SK-N-SH (cell line): ENCODE measurements around the gene CTBP1.

Experiments used
- CHD2 ChIP-seq: fragments of 150-350 bp; IDR thresholded peaks from 2 replicates; pipeline ENCODE4 v1.6.1; 2018; ENCODE audit warnings: low read length; ENCODE audit not compliant: partially characterized antibody
- PBX3 ChIP-seq: IDR thresholded peaks from 2 replicates; pipeline ENCODE4; 2012
- POLR2AphosphoS5 ChIP-seq: IDR thresholded peaks from 2 replicates; pipeline ENCODE4 v1.6.1; 2012; ENCODE audit warnings: low read depth, low read length
- SMC3 ChIP-seq: IDR thresholded peaks from 2 replicates; pipeline ENCODE4 v1.6.1; 2012; ENCODE audit warnings: low read depth, low read length, improper control_type of control experiment
- USF1 ChIP-seq: IDR thresholded peaks from 2 replicates; pipeline ENCODE4 v1.4.0; 2012; ENCODE audit warnings: low read depth, borderline replicate concordance
- TF ChIP-seq, protein P1 (sequence below): fragments of 200-600 bp; sonication (generic); IDR thresholded peaks from 2 replicates; pipeline ENCODE4 v1.6.1; 2017; ENCODE audit warnings: antibody characterized with exemption, mild to moderate bottlenecking, moderate library complexity

DNA sequence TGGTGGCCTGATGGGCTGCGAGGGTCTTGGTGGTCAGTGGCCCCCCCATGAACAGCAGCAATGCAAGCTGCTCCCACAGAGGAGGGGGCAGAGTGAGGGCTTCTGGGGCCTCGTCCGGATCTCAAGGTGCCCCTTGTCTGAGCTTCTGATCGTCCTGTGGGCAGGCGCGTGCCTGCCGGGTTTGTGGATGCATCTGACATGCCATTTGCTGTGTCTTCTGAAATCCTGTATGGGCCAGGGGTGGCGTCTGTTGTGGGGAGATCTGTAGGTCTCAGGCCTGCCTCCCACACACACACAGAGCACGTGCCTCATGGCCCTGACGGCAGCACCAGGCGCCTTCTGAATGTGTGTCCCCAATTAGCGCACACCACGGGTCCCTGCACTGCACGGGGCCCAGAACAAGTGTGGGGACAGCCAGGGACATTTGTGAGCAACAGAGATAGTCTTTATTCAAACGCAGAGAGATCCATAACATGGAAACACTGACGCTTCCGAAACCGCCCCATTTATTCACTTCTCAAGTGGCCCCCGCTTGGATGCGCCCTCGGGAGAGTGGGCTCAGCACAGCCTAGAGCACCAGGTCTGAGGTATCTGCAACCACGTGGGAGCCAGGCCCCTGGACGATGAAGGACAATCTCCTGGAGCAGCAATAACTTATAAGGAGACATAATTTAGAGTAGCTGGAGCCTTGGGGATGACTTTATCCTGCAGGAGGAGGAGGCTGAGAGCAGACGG, 82.3 kb downstream of the CTBP1 start:
- TF ChIP-seq SMC3 (no peak), POLR2AphosphoS5 (no peak), USF1 (no peak), CHD2 (no peak), PBX3 (no peak)
- TF ChIP-seq, protein P1, sequence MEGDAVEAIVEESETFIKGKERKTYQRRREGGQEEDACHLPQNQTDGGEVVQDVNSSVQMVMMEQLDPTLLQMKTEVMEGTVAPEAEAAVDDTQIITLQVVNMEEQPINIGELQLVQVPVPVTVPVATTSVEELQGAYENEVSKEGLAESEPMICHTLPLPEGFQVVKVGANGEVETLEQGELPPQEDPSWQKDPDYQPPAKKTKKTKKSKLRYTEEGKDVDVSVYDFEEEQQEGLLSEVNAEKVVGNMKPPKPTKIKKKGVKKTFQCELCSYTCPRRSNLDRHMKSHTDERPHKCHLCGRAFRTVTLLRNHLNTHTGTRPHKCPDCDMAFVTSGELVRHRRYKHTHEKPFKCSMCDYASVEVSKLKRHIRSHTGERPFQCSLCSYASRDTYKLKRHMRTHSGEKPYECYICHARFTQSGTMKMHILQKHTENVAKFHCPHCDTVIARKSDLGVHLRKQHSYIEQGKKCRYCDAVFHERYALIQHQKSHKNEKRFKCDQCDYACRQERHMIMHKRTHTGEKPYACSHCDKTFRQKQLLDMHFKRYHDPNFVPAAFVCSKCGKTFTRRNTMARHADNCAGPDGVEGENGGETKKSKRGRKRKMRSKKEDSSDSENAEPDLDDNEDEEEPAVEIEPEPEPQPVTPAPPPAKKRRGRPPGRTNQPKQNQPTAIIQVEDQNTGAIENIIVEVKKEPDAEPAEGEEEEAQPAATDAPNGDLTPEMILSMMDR = no peak
